Lower leg skin (tissue), 4 donors: ENCODE results near the gene UTS2. TPM values are rescaled to one million over a fixed set of nuclear protein-coding genes. Genes with fewer than 3 reads are reported as not detected.
A peak's percentile ranks its signal among the peaks of the same experiment; 100 is the strongest.

Source experiments
- DNase-seq, 2 donors: peaks; one replicate each; pipeline ENCODE4 v3.0.0-alpha.2; 2019; ENCODE audit warnings: low spot score in 2 of 2
- H3K4me3 ChIP-seq: fragments of 200-600 bp; sonication (generic); 2 replicates; pipeline ENCODE4 v1.5.1; 2017; ENCODE audit warnings: mild to moderate bottlenecking, low read depth; ENCODE audit not compliant: poor library complexity, severe bottlenecking
- CTCF ChIP-seq, 3 donors: fragments of 450-650 bp; IDR thresholded peaks; one replicate each; pipeline ENCODE4 v1.5.1; 2016; ENCODE audit warnings: antibody characterized with exemption in 3 of 3, mild to moderate bottlenecking in 3 of 3, moderate library complexity in 2 of 3
- POLR2A ChIP-seq, 2 donors: fragments of 450-650 bp; IDR thresholded peaks; one replicate each; pipeline ENCODE4 v1.6.1; 2016 to 2017; ENCODE audit warnings: antibody characterized with exemption in 2 of 2, mild to moderate bottlenecking in 1 of 2, moderate library complexity in 1 of 2
- WGBS, 2 donors: methylation state at CpG; one replicate each; pipeline ENCODE4 v1.1.5; 2018; 5-methylcytosine and 5-hydroxymethylcytosine counted together
- intact Hi-C: fragments of 100-400 bp; cut with DNase I; formaldehyde crosslinking; loops from one replicate; pipeline ENCODE4 v1.15.0; 2023; ENCODE audit warnings: low total_unique reads
- total RNA-seq, 4 donors: library from RNA; depleted of rRNA; stranded (reverse); fragments of >200 nt; gene quantifications; one replicate each; pipeline ENCODE4 v1.1.0, GENCODE V29; 2016

Gene UTS2
- total RNA-seq, 4 donors from 2014 or later, result 0.53 TPM; not detected in 3

GRCh38 chr1:7891804-7892203 lies 38.9 kb upstream of the UTS2 start:
- no peak overlapping the region for H3K4me3 ChIP-seq
- 68 to 70% methylated on average over 9 of the region's 9 CpGs for WGBS, 2 donors
- TF ChIP-seq POLR2A (IDR thresholded peaks at IDR 0.05) (no peak), CTCF (IDR thresholded peaks at IDR 0.05) (no peak)
- intact Hi-C loops, result no loop called here
- DNase-seq, result peak in 1 of 2 donors; percentile 21

DNA sequence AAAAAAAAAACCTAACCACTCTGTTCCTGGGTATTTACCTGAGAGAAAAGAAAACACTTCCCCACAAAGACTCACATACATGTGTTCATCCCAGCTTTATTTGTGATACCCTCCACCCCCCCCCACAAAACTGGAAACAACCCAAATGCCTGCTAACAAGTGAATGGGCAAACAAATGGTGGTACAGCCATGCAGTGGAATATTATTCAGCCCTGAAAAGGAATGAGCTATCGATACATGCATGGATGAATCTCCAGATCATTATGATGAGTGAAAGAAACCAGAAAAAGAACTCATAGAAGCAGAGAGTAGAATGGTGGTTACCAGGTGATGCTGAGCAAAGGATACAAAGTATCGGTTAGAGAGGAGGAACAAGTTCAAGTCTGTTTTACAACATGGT lies 38.0 kb upstream of the UTS2 start:
- H3K4me3 ChIP-seq, result no peak overlapping the region
- intact Hi-C loops, result no loop called here
- WGBS, 2 donors, result 97 to 98% methylated on average over 2 of the region's 2 CpGs
- DNase-seq, result peak in 1 of 2 donors; percentile 6
- no peak for TF ChIP-seq POLR2A (IDR thresholded peaks at IDR 0.05)
- TF ChIP-seq CTCF (IDR thresholded peaks at IDR 0.05), result no peak

- intact Hi-C loops, result no loop called here
- DNase-seq, result peak in 1 of 2 donors; percentile 32
- 78 to 83% methylated on average over 9 of the region's 9 CpGs for WGBS, 2 donors
- no peak overlapping the region for H3K4me3 ChIP-seq
- TF ChIP-seq CTCF (IDR thresholded peaks at IDR 0.05) (no peak), POLR2A (IDR thresholded peaks at IDR 0.05) (no peak)
Observed at GRCh38 chr1:7888248-7889081, 35.6 kb upstream of the UTS2 start.

DNA sequence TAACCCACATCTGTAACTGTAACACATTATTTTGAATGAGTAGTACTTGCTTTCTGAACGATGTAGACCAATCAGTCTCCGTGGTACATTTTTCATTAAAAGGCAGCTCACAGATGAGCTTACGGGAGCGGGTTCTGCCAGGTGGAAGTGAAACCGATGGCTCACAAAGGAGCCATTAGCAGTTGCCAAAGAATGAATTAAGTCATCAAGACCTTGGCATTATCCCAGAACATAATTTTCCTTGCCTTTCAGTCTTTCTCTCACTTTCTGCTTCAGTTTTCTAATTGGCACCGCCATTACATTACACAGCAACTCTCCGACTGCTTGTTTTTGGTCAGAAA lies 33.5 kb upstream of the UTS2 start:
- no peak overlapping the region for H3K4me3 ChIP-seq
- intact Hi-C loops, result no loop called here
- peak in 1 of 2 donors; percentile 29 for DNase-seq
- 19 to 23% methylated on average over 7 of the region's 7 CpGs for WGBS, 2 donors
- TF ChIP-seq CTCF (IDR thresholded peaks at IDR 0.05) (no peak), POLR2A (IDR thresholded peaks at IDR 0.05) (no peak)

DNA sequence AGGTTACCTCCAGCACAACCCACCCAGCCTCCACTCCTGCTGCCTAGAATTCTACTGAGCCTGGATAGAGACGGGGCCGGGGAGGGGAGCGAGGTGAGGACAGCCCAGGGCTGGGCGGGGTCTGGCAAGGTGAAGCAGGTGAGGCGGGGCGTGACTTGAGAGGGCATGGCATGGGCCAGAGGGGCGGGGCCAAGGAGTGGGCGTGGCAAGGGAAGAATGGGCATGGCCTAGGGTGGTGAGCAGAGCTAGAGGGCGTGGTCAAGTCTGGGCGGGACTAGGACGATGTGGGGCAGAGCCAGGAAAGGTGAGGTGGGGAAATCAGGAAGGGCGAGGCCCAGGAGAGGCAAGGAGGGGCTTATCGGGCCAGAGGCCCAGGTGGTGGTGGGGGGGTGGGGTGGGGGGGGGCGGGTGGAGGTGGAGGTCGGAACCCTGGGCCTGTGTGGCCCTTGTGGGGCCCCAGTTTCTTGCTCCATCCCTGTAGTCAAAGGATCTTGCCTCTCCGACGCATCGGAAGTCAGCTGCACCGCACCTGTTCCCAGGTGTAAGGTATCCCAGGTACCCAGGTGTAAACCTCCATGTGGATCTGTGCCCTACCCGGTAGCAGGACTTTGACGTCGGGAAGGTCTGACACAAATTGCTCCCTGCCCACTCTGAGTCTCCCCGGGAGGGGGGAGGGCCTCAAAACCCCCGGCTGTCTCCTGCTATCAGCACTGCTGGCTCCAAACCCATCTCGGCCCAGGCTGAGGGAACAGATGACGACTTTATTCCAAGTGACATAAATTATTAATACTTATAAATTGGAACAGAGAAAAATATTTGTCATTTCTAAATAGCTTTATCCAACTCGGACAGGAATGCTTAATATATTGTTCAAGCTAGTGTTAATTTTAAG lies 32.9 kb upstream of the UTS2 start:
- intact Hi-C loops, result no loop called here
- no peak for TF ChIP-seq POLR2A (IDR thresholded peaks at IDR 0.05)
- TF ChIP-seq CTCF (IDR thresholded peaks at IDR 0.05), result no peak
- no peak overlapping the region for H3K4me3 ChIP-seq
- WGBS, 2 donors, result 17 to 29% methylated on average over 25 of the region's 27 CpGs
- peak; percentile 32 to 89 for DNase-seq
